ENCODE data around the gene CUX1. TPM values are rescaled to one million over a fixed set of nuclear protein-coding genes. Genes with fewer than 3 reads are reported as not detected.

Gene CUX1
- total RNA-seq, 2 donors from 2014 or later, result 122 to 131 TPM

GRCh38 chr7:101957744-101958525, 140.5 kb downstream of the CUX1 start:
- intact Hi-C loops (cut with DNase I, micrococcal nuclease), result no loop called here
- ATAC-seq (no peak), DNase-seq (no peak)

- no peak for ATAC-seq
- no peak for DNase-seq
- intact Hi-C loops (cut with DNase I, micrococcal nuclease), result no loop called here
Measured at GRCh38 chr7:101959342-101959741, 141.9 kb downstream of the CUX1 start.

- intact Hi-C loops (cut with DNase I, micrococcal nuclease), result no loop called here
- DNase-seq, result no peak
- no peak for ATAC-seq
Measured at GRCh38 chr7:101959829-101960228, 142.4 kb downstream of the CUX1 start.

- DNase-seq (no peak), ATAC-seq (no peak)
- intact Hi-C loops (cut with DNase I, micrococcal nuclease), result no loop called here
Measured at GRCh38 chr7:101960323-101960722, 142.9 kb downstream of the CUX1 start.

GRCh38 chr7:101960985-101961708, 143.7 kb downstream of the CUX1 start:
- ATAC-seq (no peak), DNase-seq (no peak)
- intact Hi-C loops (cut with DNase I, micrococcal nuclease), result no loop called here

GRCh38 chr7:101961811-101962210, 144.4 kb downstream of the CUX1 start:
- intact Hi-C loops (cut with DNase I, micrococcal nuclease), result no loop called here
- DNase-seq, result no peak
- ATAC-seq, result no peak

- no peak for ATAC-seq
- intact Hi-C loops (cut with DNase I, micrococcal nuclease), result no loop called here
Measured at GRCh38 chr7:101963693-101964092, 146.3 kb downstream of the CUX1 start.

GRCh38 chr7:101964680-101965452, 147.4 kb downstream of the CUX1 start:
- no peak for DNase-seq
- intact Hi-C loops (cut with DNase I, micrococcal nuclease), result no loop called here
- ATAC-seq, result no peak

More at GRCh38 chr7:101963693-101964092, 146.3 kb downstream of the CUX1 start:
- DNase-seq, result no peak

GRCh38 chr7:101968720-101969466, 151.5 kb downstream of the CUX1 start:
- intact Hi-C loops (cut with DNase I, micrococcal nuclease), result no loop called here
- peak; percentile 45 for ATAC-seq
- no peak for DNase-seq

- intact Hi-C loops (cut with DNase I, micrococcal nuclease), result no loop called here
- DNase-seq, result no peak
- ATAC-seq, result no peak
Measured at GRCh38 chr7:101969997-101970585, 152.7 kb downstream of the CUX1 start.

GRCh38 chr7:101970801-101971200, 153.4 kb downstream of the CUX1 start:
- DNase-seq, result no peak
- intact Hi-C loops (cut with DNase I, micrococcal nuclease), result no loop called here
- ATAC-seq, result no peak

GRCh38 chr7:101971457-101971856, 154.0 kb downstream of the CUX1 start:
- intact Hi-C loops (cut with DNase I, micrococcal nuclease), result no loop called here
- ATAC-seq (no peak), DNase-seq (no peak)

GRCh38 chr7:101972627-101973026, 155.2 kb downstream of the CUX1 start:
- intact Hi-C loops (cut with DNase I, micrococcal nuclease), result no loop called here
- no peak for ATAC-seq

GRCh38 chr7:101973130-101973529, 155.7 kb downstream of the CUX1 start:
- DNase-seq, result no peak
- intact Hi-C loops (cut with DNase I, micrococcal nuclease), result no loop called here
- no peak for ATAC-seq

More at GRCh38 chr7:101972627-101973026, 155.2 kb downstream of the CUX1 start:
- no peak for DNase-seq

GRCh38 chr7:101974393-101974792, 157.0 kb downstream of the CUX1 start:
- ATAC-seq (no peak), DNase-seq (no peak)
- intact Hi-C loops (cut with DNase I, micrococcal nuclease), result no loop called here

- ATAC-seq (no peak), DNase-seq (no peak)
- intact Hi-C loops (cut with DNase I, micrococcal nuclease), result no loop called here
Measured at GRCh38 chr7:101975046-101975445, 157.6 kb downstream of the CUX1 start.

- intact Hi-C loops (cut with DNase I, micrococcal nuclease), result no loop called here
- ATAC-seq (no peak), DNase-seq (no peak)
Measured at GRCh38 chr7:101976411-101976810, 159.0 kb downstream of the CUX1 start.

- DNase-seq, result no peak
- intact Hi-C loops (cut with DNase I, micrococcal nuclease), result no loop called here
- ATAC-seq, result no peak
Measured at GRCh38 chr7:101977249-101977648, 159.8 kb downstream of the CUX1 start.

- ATAC-seq, result no peak
- no peak for DNase-seq
- intact Hi-C loops (cut with DNase I, micrococcal nuclease), result no loop called here
Measured at GRCh38 chr7:101978683-101979082, 161.3 kb downstream of the CUX1 start.
